Smooth muscle cell of the brain vasculature (primary cell): ENCODE data around the gene BTBD7.
A peak's percentile ranks its signal among the peaks of the same experiment; 100 is the strongest.

Experiments
- DNase-seq: peaks from one replicate; pipeline ENCODE4 v3.0.0-alpha.2; 2012; ENCODE audit warnings: low read depth, low spot score

The BTBD7 gene

GRCh38 chr14:93329965-93330608, 2.7 kb downstream of the BTBD7 start:
- no peak for DNase-seq

DNA sequence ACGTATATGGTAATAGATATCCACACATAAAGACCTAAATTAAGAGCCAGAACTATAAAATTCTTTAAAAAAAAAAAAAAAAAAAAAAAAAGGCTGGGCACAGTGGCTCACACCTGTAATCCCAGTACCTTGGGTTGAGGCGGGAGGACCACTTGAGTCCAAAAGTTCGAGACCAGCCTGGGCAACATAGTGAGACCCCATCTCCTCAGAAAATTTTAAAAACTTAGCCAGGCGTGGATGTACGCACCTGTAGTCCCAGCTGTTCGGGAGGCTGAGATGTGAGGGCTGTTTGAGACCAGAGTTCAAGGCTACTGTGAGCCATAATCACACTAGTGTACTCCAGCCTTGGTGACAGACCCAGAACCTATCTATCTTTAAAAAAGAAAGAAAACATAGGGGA, 4.3 kb downstream of the BTBD7 start:
- no peak for DNase-seq

DNA sequence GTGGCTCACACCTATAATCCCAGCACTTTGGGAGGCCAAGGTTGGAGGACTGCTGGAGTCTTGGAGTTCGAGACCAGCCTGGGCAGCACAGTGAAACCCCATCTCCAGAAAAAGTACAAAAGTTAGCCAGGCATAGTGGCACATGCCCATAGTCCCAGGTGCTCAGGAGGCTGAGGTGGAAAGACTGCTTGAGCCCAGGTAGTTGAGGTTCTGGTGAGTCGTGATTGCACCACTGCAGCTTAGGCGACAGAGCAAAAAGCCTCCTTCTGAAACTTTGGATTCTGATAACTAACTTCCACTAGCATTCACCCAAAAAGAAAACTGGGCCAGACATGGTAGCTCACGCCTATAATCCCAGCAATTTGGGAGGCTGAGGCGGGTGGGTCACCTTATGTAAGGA, 6.6 kb downstream of the BTBD7 start:
- no peak for DNase-seq

DNA sequence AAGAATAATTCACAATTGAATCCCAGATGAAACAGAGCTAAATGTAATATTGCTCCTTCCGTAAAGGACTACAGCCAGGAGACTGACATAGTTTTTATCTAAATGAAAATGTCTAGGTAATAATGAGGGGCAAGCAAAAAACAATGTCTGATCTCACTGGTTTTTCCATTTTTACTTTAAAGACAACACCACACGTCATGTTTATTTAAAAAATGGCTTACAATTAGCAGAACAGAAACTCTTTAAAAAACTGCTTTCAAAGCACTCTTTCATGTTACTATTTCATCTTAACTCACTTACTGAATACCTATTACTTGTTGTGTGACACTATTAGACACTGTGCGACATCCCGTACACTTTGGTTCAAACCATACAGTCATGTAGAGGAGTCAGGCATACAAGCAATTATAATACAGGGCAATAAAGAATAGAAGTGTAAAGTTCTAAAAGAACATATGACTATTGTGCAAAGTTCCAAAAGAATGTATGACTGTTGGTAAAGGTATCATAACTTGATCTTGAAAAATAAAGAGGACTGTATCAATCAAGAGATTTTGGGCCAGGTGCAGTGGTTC, 9.1 kb downstream of the BTBD7 start:
- no peak for DNase-seq

GRCh38 chr14:93322929-93323599, 9.8 kb downstream of the BTBD7 start:
- DNase-seq: no peak

DNA sequence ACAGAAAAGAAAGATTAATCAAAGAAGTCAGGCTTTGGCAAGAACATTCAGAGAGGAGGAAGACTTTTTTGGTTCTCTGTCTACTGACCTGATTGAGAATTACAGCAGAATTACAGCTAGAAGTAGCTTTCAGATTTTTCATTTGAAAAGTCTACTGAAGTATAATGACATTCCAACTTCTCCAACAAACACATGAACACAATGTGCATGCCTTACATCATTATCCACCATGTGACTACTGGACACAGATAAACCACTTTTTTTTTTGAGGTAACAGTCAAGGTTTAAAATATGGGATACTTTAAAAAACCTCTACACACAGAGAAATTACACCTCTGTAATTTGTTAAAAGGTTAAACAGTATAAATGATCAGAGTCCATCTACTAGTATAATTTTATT, 12.3 kb downstream of the BTBD7 start:
- no peak for DNase-seq

DNA sequence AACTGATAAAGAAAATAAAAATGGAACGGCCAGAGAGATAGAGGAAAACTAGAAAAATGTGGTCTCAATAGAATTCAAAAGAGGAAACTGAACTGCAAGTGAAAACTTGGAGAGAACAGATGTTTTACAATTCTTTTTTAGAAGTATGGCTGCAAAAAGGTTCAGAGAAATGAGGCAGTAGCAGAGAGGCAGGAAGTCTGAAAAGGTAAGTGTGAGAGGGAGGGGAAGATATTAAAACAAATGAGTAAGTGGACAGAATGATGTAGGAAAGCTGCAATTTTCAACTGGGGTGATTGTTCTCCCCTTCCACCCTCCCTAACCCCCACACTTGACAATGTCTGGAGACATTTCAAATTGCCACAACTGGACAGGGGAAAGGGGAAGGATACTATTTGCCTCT, 12.9 kb downstream of the BTBD7 start:
- DNase-seq: no peak

- no peak for DNase-seq
Measured at GRCh38 chr14:93319494-93319893, 13.3 kb downstream of the BTBD7 start.

GRCh38 chr14:93318927-93319326, 13.9 kb downstream of the BTBD7 start:
- DNase-seq: no peak

- DNase-seq: peak; percentile 15
Measured at GRCh38 chr14:93317875-93318807, 14.7 kb downstream of the BTBD7 start.

GRCh38 chr14:93317210-93317874, 15.5 kb downstream of the BTBD7 start:
- no peak for DNase-seq

- DNase-seq: no peak
Measured at GRCh38 chr14:93316716-93317115, 16.1 kb downstream of the BTBD7 start.

GRCh38 chr14:93315575-93315974, 17.3 kb downstream of the BTBD7 start:
- DNase-seq: no peak

DNA sequence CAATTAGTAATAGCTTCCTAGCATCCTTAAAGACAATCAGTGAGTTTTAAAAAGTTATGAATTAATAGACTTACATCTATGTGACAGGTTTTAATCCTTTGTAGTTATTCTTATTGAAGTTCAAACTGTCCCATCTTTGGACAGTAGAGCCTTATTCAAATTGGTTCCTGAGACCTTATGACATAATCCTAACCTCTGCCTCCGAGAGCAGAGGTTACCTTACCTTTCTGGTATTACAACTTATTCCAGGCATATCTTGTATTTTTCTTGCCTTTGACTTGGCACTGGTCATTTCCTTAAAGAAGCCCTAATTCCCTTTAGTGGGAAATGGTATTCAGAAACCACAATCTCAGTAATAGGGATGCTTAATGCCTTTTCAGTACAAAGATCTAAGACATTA, 21.8 kb downstream of the BTBD7 start:
- no peak for DNase-seq

DNA sequence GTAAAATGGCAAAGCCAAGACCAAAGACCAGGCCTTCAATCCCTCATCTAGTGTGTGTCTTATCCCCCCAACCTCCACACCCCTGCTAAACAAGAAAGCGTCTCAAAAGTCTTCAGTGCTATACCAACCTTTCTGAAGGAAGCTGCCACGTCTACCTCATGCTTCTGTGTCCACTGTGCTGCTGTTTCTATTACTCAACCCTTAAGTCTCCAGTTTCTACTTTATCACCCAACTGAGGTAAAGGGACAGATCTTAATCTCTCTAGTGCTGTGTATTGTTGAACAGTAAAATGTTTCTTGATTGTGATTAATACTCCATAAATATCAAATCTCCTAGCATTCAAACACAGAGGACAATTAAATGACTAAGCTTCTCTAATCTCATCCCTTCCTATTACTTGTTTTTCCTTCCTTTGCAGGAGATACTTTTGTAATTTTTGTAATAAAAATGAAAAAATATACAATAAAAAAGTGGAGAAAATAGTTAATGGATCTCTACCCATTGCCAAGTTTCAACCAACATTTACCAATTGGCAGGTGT, 23.3 kb downstream of the BTBD7 start:
- DNase-seq: no peak

- no peak for DNase-seq
Measured at GRCh38 chr14:93308686-93309345, 24.0 kb downstream of the BTBD7 start.

DNA sequence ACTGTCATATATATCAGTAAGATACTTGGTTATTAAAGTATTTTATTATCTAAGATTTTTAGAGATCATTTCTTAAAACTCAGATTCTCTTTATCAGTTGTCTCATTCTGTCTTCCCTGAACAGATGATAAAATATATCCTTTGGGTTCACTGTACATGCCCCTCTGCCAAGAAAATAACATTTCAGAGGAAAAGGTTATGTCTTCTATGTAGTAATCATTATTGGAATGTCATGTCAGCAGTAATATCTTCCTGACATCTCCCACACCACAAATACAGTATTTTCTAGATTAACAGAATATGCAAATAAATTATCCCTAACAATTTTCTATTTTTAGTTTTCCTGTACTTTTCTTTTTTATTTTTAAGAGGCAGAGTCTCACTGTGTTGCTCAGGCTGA, 26.0 kb downstream of the BTBD7 start:
- no peak for DNase-seq

- DNase-seq: no peak
Measured at GRCh38 chr14:93305725-93306418, 27.0 kb downstream of the BTBD7 start.

- no peak for DNase-seq
Measured at GRCh38 chr14:93304771-93305170, 28.1 kb downstream of the BTBD7 start.

DNA sequence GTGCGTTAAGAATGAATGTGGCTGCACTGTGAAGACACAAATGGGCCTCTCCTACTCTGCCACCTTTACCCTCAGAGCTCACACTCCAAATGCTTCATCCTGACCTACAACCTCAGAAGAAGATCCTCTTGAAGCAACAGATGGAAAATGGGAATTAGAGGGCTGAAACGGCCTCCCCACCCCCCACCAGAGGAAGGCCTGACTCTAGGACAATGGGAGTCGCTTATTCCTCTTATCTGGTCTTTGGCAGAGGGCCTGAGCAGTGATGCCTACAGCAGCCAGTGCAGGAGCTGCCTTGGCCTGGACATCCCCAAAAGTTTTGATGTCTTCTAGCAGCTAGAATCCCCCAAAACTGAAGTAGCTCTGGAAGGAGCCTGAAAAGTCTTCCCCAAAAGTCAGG, 29.2 kb downstream of the BTBD7 start:
- no peak for DNase-seq
